Smooth muscle cell (in vitro differentiated cells): ENCODE results near the gene SCAMP5. TPM values are rescaled to one million over a fixed set of nuclear protein-coding genes. Genes with fewer than 3 reads are reported as not detected.

Experiments
- DNase-seq: peaks from one replicate; lab custom pipeline; 2025; ENCODE audit not compliant: unreplicated experiment; lab: John Stamatoyannopoulos, UW
- H2AFZ ChIP-seq: fragments of 200-600 bp; sonication (generic); 2 replicates; pipeline ENCODE4 v1.6.0; 2016; ENCODE audit warnings: antibody characterized with exemption, low read depth, mild to moderate bottlenecking
- H3F3A ChIP-seq: fragments of 200-600 bp; sonication (generic); 2 replicates; pipeline ENCODE4 v1.6.0; 2017; ENCODE audit warnings: antibody characterized with exemption, low read depth
- H3K27ac ChIP-seq: fragments of 200-600 bp; sonication (generic); 2 replicates; pipeline ENCODE4 v1.5.1; 2016; ENCODE audit warnings: low read depth, mild to moderate bottlenecking
- H3K27me3 ChIP-seq: fragments of 200-600 bp; sonication (generic); 2 replicates; pipeline ENCODE4 v1.6.1; 2016; ENCODE audit warnings: low read depth, mild to moderate bottlenecking
- H3K36me3 ChIP-seq: fragments of 200-600 bp; sonication (generic); 2 replicates; pipeline ENCODE4 v1.5.1; 2016; ENCODE audit warnings: low read depth
- H3K4me1 ChIP-seq: fragments of 200-600 bp; sonication (generic); 2 replicates; pipeline ENCODE4 v1.5.1; 2016; ENCODE audit warnings: low read depth
- H3K4me2 ChIP-seq: fragments of 200-600 bp; sonication (generic); 2 replicates; pipeline ENCODE4 v1.6.0; 2016; ENCODE audit warnings: mild to moderate bottlenecking
- H3K4me3 ChIP-seq: fragments of 200-600 bp; sonication (generic); 2 replicates; pipeline ENCODE4 v1.5.1; 2016; ENCODE audit warnings: mild to moderate bottlenecking
- H3K79me2 ChIP-seq: fragments of 200-600 bp; sonication (generic); 2 replicates; pipeline ENCODE4 v1.6.0; 2016; ENCODE audit warnings: low read depth, mild to moderate bottlenecking
- H3K9ac ChIP-seq: fragments of 200-600 bp; sonication (generic); 2 replicates; pipeline ENCODE4 v1.6.0; 2016; ENCODE audit warnings: low read depth
- H3K9me3 ChIP-seq: fragments of 200-600 bp; sonication (generic); replicated peaks from 2 replicates; pipeline ENCODE4 v1.5.1; 2016; ENCODE audit warnings: low read depth
- H4K20me1 ChIP-seq: fragments of 200-600 bp; sonication (generic); 2 replicates; pipeline ENCODE4 v1.6.0; 2016; ENCODE audit warnings: low read depth
- CTCF ChIP-seq: fragments of 200-600 bp; sonication (generic); IDR thresholded peaks from 2 replicates; pipeline ENCODE4 v1.5.1; 2017; ENCODE audit warnings: borderline replicate concordance, mild to moderate bottlenecking, antibody characterized with exemption; ENCODE audit not compliant: insufficient read depth, poor library complexity, severe bottlenecking
- WGBS: methylation state at CpG from one replicate; pipeline ENCODE4 v1.1.7; 2016; ENCODE audit warnings: low lambda C conversion rate; 5-methylcytosine and 5-hydroxymethylcytosine counted together
- polyA plus RNA-seq: library from polyadenylated mRNA; unstranded; fragments of >200 nt; fragmentation: Nextera tagmentation; extraction: Ambion mirVana; gene quantifications from 2 replicates; pipeline ENCODE4 v1.2.1, GENCODE V29; 2016
- total RNA-seq: library from RNA; depleted of rRNA; stranded (reverse); fragments of >200 nt; gene quantifications from 2 replicates; pipeline ENCODE4 v1.2.3, GENCODE V29; 2014

SCAMP5 gene
- total and polyA plus RNA-seq, 2 experiments from 2014 or later = 6.6 to 18.1 TPM

- Histone ChIP-seq H3K9ac (no peak overlapping the region), H4K20me1 (no peaks in the 10 kb centered on the region), H3K27me3 (no peaks in the 10 kb centered on the region), H3K27ac (no peak overlapping the region), H3K79me2 (no peaks in the 10 kb centered on the region), H3K9me3 (no peaks in the 10 kb centered on the region), H3K36me3 (no peaks in the 10 kb centered on the region), H3F3A (no peaks in the 10 kb centered on the region), H2AFZ (no peak overlapping the region), H3K4me2 (no peak overlapping the region), H3K4me1 (peaks cover 6% of the 10 kb centered on the region), H3K4me3 (no peak overlapping the region)
- no peak for DNase-seq
- no peak for TF ChIP-seq CTCF
- 70% methylated on average over 4 of the region's 4 CpGs for WGBS
Measured at GRCh38 chr15:75031848-75032247, 36.5 kb downstream of the SCAMP5 start.

GRCh38 chr15:75032395-75032794 is 37.0 kb downstream of the SCAMP5 start:
- no peak for DNase-seq
- Histone ChIP-seq H2AFZ (no peak overlapping the region), H3K9ac (no peak overlapping the region), H3K9me3 (no peaks in the 10 kb centered on the region), H3K79me2 (no peaks in the 10 kb centered on the region), H4K20me1 (no peaks in the 10 kb centered on the region), H3F3A (no peaks in the 10 kb centered on the region), H3K4me2 (no peak overlapping the region), H3K36me3 (no peaks in the 10 kb centered on the region), H3K27ac (no peak overlapping the region), H3K4me1 (peaks cover 6% of the 10 kb centered on the region), H3K27me3 (no peaks in the 10 kb centered on the region), H3K4me3 (no peak overlapping the region)
- TF ChIP-seq CTCF = no peak
- 96% methylated on average over 2 of the region's 2 CpGs for WGBS

- Histone ChIP-seq H2AFZ (no peak overlapping the region), H3K36me3 (no peaks in the 10 kb centered on the region), H3K4me1 (peaks cover 6% of the 10 kb centered on the region), H3K27ac (no peak overlapping the region), H3K27me3 (no peaks in the 10 kb centered on the region), H3K4me3 (no peak overlapping the region), H3K9me3 (no peaks in the 10 kb centered on the region), H3K79me2 (no peaks in the 10 kb centered on the region), H4K20me1 (no peaks in the 10 kb centered on the region), H3F3A (no peaks in the 10 kb centered on the region), H3K9ac (no peak overlapping the region), H3K4me2 (no peak overlapping the region)
- TF ChIP-seq CTCF = no peak
- WGBS = 92% methylated on average over 6 of the region's 6 CpGs
- no peak for DNase-seq
Measured at GRCh38 chr15:75033809-75034208, 38.4 kb downstream of the SCAMP5 start.

GRCh38 chr15:75034615-75035014 is 39.3 kb downstream of the SCAMP5 start:
- WGBS = 95% methylated on average over 8 of the region's 8 CpGs
- no peak for TF ChIP-seq CTCF

More at GRCh38 chr15:75034615-75035014, 39.3 kb downstream of the SCAMP5 start:
- Histone ChIP-seq H3K36me3 (no peaks in the 10 kb centered on the region), H3K9me3 (no peaks in the 10 kb centered on the region), H3K27me3 (no peaks in the 10 kb centered on the region), H3K4me3 (no peak overlapping the region), H3K4me1 (peaks cover 3% of the 10 kb centered on the region), H3K27ac (no peak overlapping the region), H2AFZ (no peak overlapping the region), H4K20me1 (no peaks in the 10 kb centered on the region), H3K4me2 (no peak overlapping the region), H3F3A (no peaks in the 10 kb centered on the region), H3K79me2 (no peaks in the 10 kb centered on the region), H3K9ac (no peak overlapping the region)
- DNase-seq = no peak
